H1 (cell line): ENCODE measurements around the gene CCDC137. TPM values are rescaled to one million over a fixed set of nuclear protein-coding genes. Genes with fewer than 3 reads are reported as not detected.
A peak's percentile ranks its signal among the peaks of the same experiment; 100 is the strongest.

Source experiments
- CTCF ChIA-PET: fragments of 300-600 bp; sonication (Branson Sonifier 250); formaldehyde crosslinking; loops from one replicate; lab custom pipeline; 2021; ENCODE audit not compliant: partially characterized antibody; lab: Charles Lee
- POLR2A ChIA-PET: fragments of 300-600 bp; sonication (Branson Sonifier 250); formaldehyde crosslinking; loops from one replicate; lab custom pipeline; 2021; ENCODE audit warnings: inconsistent platforms; ENCODE audit not compliant: partially characterized antibody; lab: Charles Lee
- DNase-seq, 2 experiments: peaks; one replicate each; pipeline versions ENCODE4 v3.0.0 to v3.0.0-alpha.2; 2010 to 2022; ENCODE audit warnings: low spot score in 2 of 2, low read depth in 1 of 2, mixed read lengths in 1 of 2
- FAIRE-seq: peaks from 2 replicates; lab custom pipeline; 2011; peaks lifted over from hg19 to GRCh38; lab: Jason Lieb, UNC
- H2AFZ ChIP-seq: 2 replicates; pipeline ENCODE4 v1.8.1; 2012; ENCODE audit warnings: low read length, inconsistent platforms
- H2AK5ac ChIP-seq: 2 replicates; pipeline ENCODE4 v1.6.1; 2013; ENCODE audit warnings: low read depth, low read length
- H2BK120ac ChIP-seq: replicated peaks from 2 replicates; pipeline ENCODE3; 2013; ENCODE audit warnings: low read depth, low read length, inconsistent platforms
- H2BK12ac ChIP-seq: 2 replicates; pipeline ENCODE4 v1.6.1; 2013; ENCODE audit warnings: low read depth, low read length
- H2BK15ac ChIP-seq: 2 replicates; pipeline ENCODE4 v1.6.1; 2013; ENCODE audit warnings: low read length
- H2BK20ac ChIP-seq: 2 replicates; pipeline ENCODE4 v1.6.1; 2013; ENCODE audit warnings: low read length
- H2BK5ac ChIP-seq: 2 replicates; pipeline ENCODE4 v1.6.1; 2013; ENCODE audit warnings: low read depth, low read length
- H3K14ac ChIP-seq: 2 replicates; pipeline ENCODE4 v1.6.1; 2013; ENCODE audit warnings: inconsistent platforms; ENCODE audit not compliant: insufficient read length
- H3K18ac ChIP-seq: 2 replicates; pipeline ENCODE4 v1.6.1; 2013; ENCODE audit warnings: low read length; ENCODE audit errors: extremely low read depth
- H3K23ac ChIP-seq: 2 replicates; pipeline ENCODE4 v1.6.1; 2013; ENCODE audit warnings: inconsistent platforms; ENCODE audit not compliant: insufficient read length
- H3K23me2 ChIP-seq: 2 replicates; pipeline ENCODE4 v1.6.1; 2013; ENCODE audit warnings: low read depth, low read length
- H3K27ac ChIP-seq: 2 replicates; pipeline ENCODE4 v1.6.1; 2011; ENCODE audit warnings: low read depth, low read length, inconsistent platforms
- H3K27me3 ChIP-seq, 4 experiments: replicated peaks in 1 of 4; 1 replicate in 1 of 4; 2 replicates in 3 of 4; pipeline versions ENCODE4 v1.6.1 to v1.8.1; 2011 to 2013; ENCODE audit warnings: low read length in 3 of 4, mild to moderate bottlenecking in 3 of 4, inconsistent platforms in 2 of 4, mixed read lengths in 2 of 4, moderate library complexity in 1 of 4; ENCODE audit not compliant: control insufficient read depth in 3 of 4, insufficient read depth in 3 of 4; ENCODE audit errors: extremely low read depth in 1 of 4
- H3K36me3 ChIP-seq, 4 experiments: 2 replicates each; pipeline versions ENCODE4 v1.6.1 to v1.8.1; 2011 to 2013; ENCODE audit warnings: mild to moderate bottlenecking in 4 of 4, low read length in 3 of 4, moderate library complexity in 2 of 4, control low read depth in 1 of 4, inconsistent platforms in 1 of 4; ENCODE audit not compliant: insufficient read depth in 4 of 4, control insufficient read depth in 2 of 4
- H3K4ac ChIP-seq: replicated peaks from 2 replicates; pipeline ENCODE3; 2013; ENCODE audit warnings: low read length, low read depth, mixed read lengths, inconsistent platforms; ENCODE audit not compliant: insufficient read length
- H3K4me1 ChIP-seq, 4 experiments: replicated peaks in 1 of 4; 1 replicate in 1 of 4; 2 replicates in 3 of 4; pipeline versions ENCODE4 v1.6.1 to v1.8.1; 2011 to 2013; ENCODE audit warnings: low read length in 3 of 4, inconsistent platforms in 2 of 4, mixed read lengths in 1 of 4; ENCODE audit not compliant: insufficient read depth in 4 of 4, control insufficient read depth in 3 of 4
- H3K4me2 ChIP-seq, 2 experiments: 2 replicates each; pipeline versions ENCODE4 v1.6.1 to v1.8.1; 2011 to 2013; ENCODE audit warnings: low read depth in 2 of 2, low read length in 2 of 2, control low read depth in 1 of 2, inconsistent platforms in 1 of 2, mild to moderate bottlenecking in 1 of 2; ENCODE audit not compliant: insufficient read depth in 1 of 2
- H3K4me3 ChIP-seq, 4 experiments: fragments of 200-600, 300-600 bp in 1 of 4; sonication (generic), shearing (Covaris generic), sonication (Bioruptor Twin) in 1 of 4; 2 replicates each; pipeline versions ENCODE4 v1.5.1 to v1.8.1; 2011 to 2016; ENCODE audit warnings: low read length in 4 of 4, low read depth in 3 of 4, control low read depth in 2 of 4, inconsistent platforms in 2 of 4, mild to moderate bottlenecking in 2 of 4, mixed read lengths in 1 of 4, moderate library complexity in 1 of 4; ENCODE audit not compliant: insufficient read depth in 2 of 4; ENCODE audit errors: extremely low read depth in 1 of 4
- H3K56ac ChIP-seq: replicated peaks from 2 replicates; pipeline ENCODE3; 2013; ENCODE audit warnings: low read depth, mild to moderate bottlenecking, mixed read lengths, low read length, inconsistent platforms; ENCODE audit not compliant: insufficient read length
- H3K79me1 ChIP-seq: 2 replicates; pipeline ENCODE4 v1.6.1; 2013; ENCODE audit warnings: low read depth, low read length, control low read depth
- H3K79me2 ChIP-seq, 2 experiments: 2 replicates each; pipeline versions ENCODE4 v1.6.1 to v1.8.1; 2012 to 2013; ENCODE audit warnings: low read length in 2 of 2, mild to moderate bottlenecking in 2 of 2, inconsistent platforms in 1 of 2; ENCODE audit not compliant: insufficient read depth in 2 of 2, control insufficient read depth in 1 of 2
- H3K9ac ChIP-seq, 4 experiments: replicated peaks in 1 of 4; 1 replicate in 1 of 4; 2 replicates in 3 of 4; pipeline versions ENCODE4 v1.6.1 to v1.8.1; 2011 to 2013; ENCODE audit warnings: low read depth in 3 of 4, low read length in 3 of 4, control low read depth in 2 of 4, mild to moderate bottlenecking in 2 of 4, moderate library complexity in 2 of 4, inconsistent platforms in 1 of 4; ENCODE audit errors: extremely low read depth in 1 of 4
- H3K9me3 ChIP-seq, 2 experiments: 2 replicates each; pipeline versions ENCODE4 v1.6.1 to v1.8.1; 2012 to 2013; ENCODE audit warnings: mild to moderate bottlenecking in 2 of 2, moderate library complexity in 2 of 2, control low read depth in 1 of 2, inconsistent platforms in 1 of 2, low read depth in 1 of 2, low read length in 1 of 2, mixed read lengths in 1 of 2; ENCODE audit not compliant: insufficient read depth in 2 of 2
- H4K20me1 ChIP-seq, 2 experiments: replicated peaks in 1 of 2; 2 replicates each; pipeline versions ENCODE3 to v1.8.1; 2011 to 2013; ENCODE audit warnings: inconsistent platforms in 2 of 2, low read length in 2 of 2, mild to moderate bottlenecking in 1 of 2; ENCODE audit not compliant: insufficient read depth in 2 of 2, control insufficient read depth in 1 of 2
- H4K5ac ChIP-seq: 2 replicates; pipeline ENCODE4 v1.6.1; 2013; ENCODE audit warnings: low read length, low read depth, mixed read lengths, inconsistent platforms; ENCODE audit not compliant: insufficient read length
- H4K8ac ChIP-seq: 2 replicates; pipeline ENCODE4 v1.8.0; 2013; ENCODE audit warnings: mild to moderate bottlenecking, moderate library complexity, low read length, inconsistent platforms; ENCODE audit not compliant: insufficient read depth; ENCODE audit errors: extremely low read depth
- H4K91ac ChIP-seq: replicated peaks from 2 replicates; pipeline ENCODE3; 2013; ENCODE audit warnings: low read length, mixed read lengths, inconsistent platforms; ENCODE audit not compliant: insufficient read length
- POLR2A ChIP-seq, 2 experiments: IDR thresholded peaks; 1 replicate in 1 of 2; 2 replicates in 1 of 2; pipeline ENCODE4 v1.6.1; 2011; ENCODE audit warnings: low read depth in 2 of 2, low read length in 2 of 2, mild to moderate bottlenecking in 2 of 2; ENCODE audit errors: control extremely low read depth in 1 of 2
- RAD21 ChIP-seq, 2 experiments: IDR thresholded peaks in 1 of 2; conservative IDR thresholded peaks in 1 of 2; 2 replicates each; pipeline ENCODE4 v1.6.1; 2011; ENCODE audit warnings: low read depth in 2 of 2, low read length in 2 of 2, improper control_type of control experiment in 1 of 2, inconsistent platforms in 1 of 2, mild to moderate bottlenecking in 1 of 2, moderate library complexity in 1 of 2
- WGBS, 2 experiments: shearing (Covaris generic) in 1 of 2; methylation state at CpG; one replicate each; pipeline versions ENCODE4 v1.1.6 to v1.1.7; 2013 to 2015; ENCODE audit warnings: low lambda C conversion rate in 2 of 2, mixed read lengths in 2 of 2, inconsistent platforms in 1 of 2, low coverage in 1 of 2, missing lambda C conversion rate in 1 of 2; ENCODE audit not compliant: insufficient replicate concordance in 2 of 2, insufficient coverage in 1 of 2, insufficient read length in 1 of 2; ENCODE audit errors: extremely low coverage in 1 of 2, missing lambda C conversion rate in 1 of 2; 5-methylcytosine and 5-hydroxymethylcytosine counted together
- polyA plus RNA-seq, 7 experiments: library from polyadenylated mRNA; depleted of rRNA in 3 of 7; stranded (reverse) in 5 of 7; unstranded in 2 of 7; fragments of >200 nt in 5 of 7; fragments of 200-250 nt in 2 of 7; gene quantifications; 1 replicate in 5 of 7; 2 replicates in 1 of 7; 4 replicates in 1 of 7; pipeline versions ENCODE4 v1.2.1 to v1.2.3, GENCODE V29; 2011 to 2013; ENCODE audit warnings: missing spikeins in 2 of 7, mixed read lengths in 2 of 7
- total RNA-seq: library from RNA; stranded (reverse); fragmentation: NEBNext Ultra II Directional; extraction: Animal tissue kit (Norgen Biotek cat#: 25700); gene quantifications from 2 replicates; pipeline ENCODE4 v1.2.1, GENCODE V29; 2021

Gene CCDC137
- total and polyA plus RNA-seq, 2 of the 8 experiments (the other 6 are each of a cell fraction or from before 2014, with no cell fraction given): 17.6 to 38.6 TPM

DNA sequence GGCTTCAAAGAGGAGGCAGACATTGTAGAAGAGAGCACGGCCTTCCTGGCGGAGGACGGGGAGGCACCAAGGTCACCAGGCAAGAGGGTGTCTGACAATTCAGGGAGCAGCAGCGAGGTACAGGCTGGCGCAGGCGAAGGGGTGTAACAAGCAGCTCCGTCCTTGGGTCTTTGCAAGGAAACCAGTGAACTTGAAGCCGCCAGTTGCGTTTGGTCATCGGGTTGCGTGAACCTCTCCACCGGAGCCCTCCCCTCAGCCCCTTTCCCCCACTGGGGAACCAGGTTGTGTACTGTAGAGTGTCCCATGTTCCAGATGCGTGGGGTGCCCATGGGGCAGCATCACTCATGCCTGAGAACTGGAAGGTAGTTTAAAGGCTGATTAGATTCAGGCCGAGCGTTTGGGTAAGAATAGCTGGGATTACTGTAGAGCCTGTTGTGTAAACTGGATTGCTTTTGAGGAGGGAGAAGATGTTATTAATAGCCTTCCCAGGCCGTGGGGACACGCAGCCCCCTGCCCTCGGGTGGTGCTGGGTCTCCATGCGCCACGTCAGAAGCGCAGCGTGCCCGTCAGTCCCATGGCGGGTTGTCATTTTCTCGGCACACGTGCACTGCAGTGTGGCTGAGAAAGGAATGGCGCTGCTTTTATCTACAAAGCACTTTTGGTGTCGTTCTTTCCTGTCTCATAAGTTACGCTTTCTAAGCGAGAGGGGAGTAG, 39.1 kb downstream of the CCDC137 start:
- peaks cover 10 to 11% of the 10 kb centered on the region in 2 experiments for H4K20me1 ChIP-seq

More for the DNA sequence above, 39.1 kb downstream of the CCDC137 start:
- Histone ChIP-seq H3K27me3 (no peaks in the 10 kb centered on the region), H4K91ac (no peak overlapping the region), H2BK5ac (no peak overlapping the region), H2AK5ac (no peak overlapping the region), H3K9me3 (no peaks in the 10 kb centered on the region), H3K14ac (no peak overlapping the region), H2BK20ac (no peak overlapping the region), H3K36me3 (peaks cover 20 to 35% (median 29%) of the 10 kb centered on the region in 4 experiments), H3K4ac (no peak overlapping the region), H3K18ac (no peak overlapping the region)
- CTCF ChIA-PET: interaction anchor here (0.6 to 1.9 kb wide), 3 partner anchors 33 to 187 kb away, joined by 3 to 6 read pairs (median 3); no protein-coding TSS in a partner anchor
- TF ChIP-seq POLR2A (IDR thresholded peaks at IDR 0.05; ENCODE audit: control extremely low read depth in 1 of 2, low read depth in 2 of 2, low read length in 2 of 2) (peak in 1 of 2 experiments; percentile 26; a peak in 2 of 3 replicates), RAD21 (IDR thresholded peaks at IDR 0.05 in 1 of 2, conservative IDR thresholded peaks at IDR 0.05 in 1 of 2; ENCODE audit: low read depth in 2 of 2, low read length in 2 of 2) (no peak)
- TF ChIP-seq, all 59 proteins: peak for 1
- Histone ChIP-seq H2BK120ac (no peak overlapping the region), H3K56ac (no peak overlapping the region), H3K23ac (no peak overlapping the region), H3K4me1 (peaks cover 0 to 22% (median 14%) of the 10 kb centered on the region in 4 experiments; a peak in 5 of 7 replicates), H3K79me2 (peaks cover 9 to 43% of the 10 kb centered on the region in 2 experiments; a peak in 3 of 4 replicates), H4K5ac (no peak overlapping the region), H2BK12ac (no peak overlapping the region), H2AFZ (no peak overlapping the region), H4K8ac (no peak overlapping the region), H3K27ac (no peak overlapping the region), H3K79me1 (peaks cover 16% of the 10 kb centered on the region), H3K9ac (no peak overlapping the region), H3K4me3 (no peak overlapping the region), H3K4me2 (no peak overlapping the region), H2BK15ac (no peak overlapping the region), H3K23me2 (peaks cover 13% of the 10 kb centered on the region)
- WGBS, 2 experiments: 93% methylated on average over 27 of the region's 30 CpGs; no CpG with 5 or more reads in 1 of the 2 experiments
- no peak for DNase-seq
- no peak for FAIRE-seq
- POLR2A ChIA-PET: interaction anchor here (0.8 to 17.2 kb wide), 6 partner anchors 18 to 307 kb away, joined by 3 to 436 read pairs (median 4); partner anchors contain the start of genes ARL16, HGS, MAFG and SLC25A10
